Globus pallidus (tissue), 1 donor: ENCODE data around the gene SWI5.
"Not testable (repeated sequence)": the region's sequence is repeated elsewhere in the genome, so short reads cannot be mapped to it uniquely, and the experiment has no call there.

Experiments
- DNase-seq: peaks from one replicate; pipeline ENCODE4 v3.0.0-alpha.2; 2015; ENCODE audit warnings: low spot score

The SWI5 gene

GRCh38 chr9:128276008-128276573, at the start of gene SWI5:
TSS of gene SWI5 (plus strand) at chr9:128276276.
- DNase-seq: peak; percentile 98

- no peak for DNase-seq
Measured at GRCh38 chr9:128226412-128226801, 49.7 kb upstream of the SWI5 start.

GRCh38 chr9:128230897-128231296, 45.2 kb upstream of the SWI5 start:
- not testable (repeated sequence) for DNase-seq

GRCh38 chr9:128231638-128232527, 44.2 kb upstream of the SWI5 start:
- DNase-seq: no peak

GRCh38 chr9:128232528-128233428, 43.3 kb upstream of the SWI5 start:
- no peak for DNase-seq

GRCh38 chr9:128233817-128234406, 42.2 kb upstream of the SWI5 start:
- no peak for DNase-seq

- no peak for DNase-seq
Measured at GRCh38 chr9:128242124-128242523, 34.0 kb upstream of the SWI5 start.

- DNase-seq: no peak
Measured at GRCh38 chr9:128242828-128243214, 33.3 kb upstream of the SWI5 start.

- no peak for DNase-seq
Measured at GRCh38 chr9:128243215-128244018, 32.7 kb upstream of the SWI5 start.

- DNase-seq: no peak
Measured at GRCh38 chr9:128244091-128244836, 31.8 kb upstream of the SWI5 start.

- no peak for DNase-seq
Measured at GRCh38 chr9:128244837-128245231, 31.2 kb upstream of the SWI5 start.

- DNase-seq: no peak
Measured at GRCh38 chr9:128245421-128246151, 30.5 kb upstream of the SWI5 start.

- DNase-seq: no peak
Measured at GRCh38 chr9:128246471-128246870, 29.6 kb upstream of the SWI5 start.

- DNase-seq: no peak
Measured at GRCh38 chr9:128247226-128247803, 28.8 kb upstream of the SWI5 start.

- no peak for DNase-seq
Measured at GRCh38 chr9:128249558-128249907, 26.5 kb upstream of the SWI5 start.

- peak; percentile 19 for DNase-seq
Measured at GRCh38 chr9:128249908-128250838, 25.9 kb upstream of the SWI5 start.

GRCh38 chr9:128250839-128251731, 25.0 kb upstream of the SWI5 start:
- DNase-seq: no peak
